Keratinocyte (primary cell): ENCODE results near the gene FZR1. TPM values are rescaled to one million over a fixed set of nuclear protein-coding genes. Genes with fewer than 3 reads are reported as not detected.

ENCODE experiments used
- DNase-seq: peaks from one replicate; pipeline ENCODE4 v3.0.0-alpha.2; 2011; ENCODE audit warnings: low read depth, missing footprints, low spot score
- FAIRE-seq: peaks from 2 replicates; lab custom pipeline; 2011; peaks lifted over from hg19 to GRCh38; lab: Jason Lieb, UNC
- H2AFZ ChIP-seq: 2 replicates; pipeline ENCODE4 v1.6.0; 2012; ENCODE audit warnings: low read length, control low read depth, inconsistent platforms; ENCODE audit not compliant: control insufficient read depth
- H3K27ac ChIP-seq: 2 replicates; pipeline ENCODE4 v1.5.1; 2011; ENCODE audit warnings: low read length; ENCODE audit not compliant: control insufficient read depth, insufficient read depth
- H3K27me3 ChIP-seq: 3 replicates; pipeline ENCODE4 v1.6.0; 2011; ENCODE audit warnings: low read length; ENCODE audit not compliant: control insufficient read depth, insufficient read depth; ENCODE audit errors: extremely low read depth
- H3K36me3 ChIP-seq, 2 experiments: 2 replicates in 1 of 2; 3 replicates in 1 of 2; pipeline ENCODE4 v1.5.1; 2011; ENCODE audit warnings: low read length in 2 of 2, mild to moderate bottlenecking in 1 of 2; ENCODE audit not compliant: control insufficient read depth in 2 of 2, insufficient read depth in 2 of 2; ENCODE audit errors: extremely low read depth in 1 of 2
- H3K4me1 ChIP-seq: 3 replicates; pipeline ENCODE4 v1.5.1; 2011; ENCODE audit warnings: low read length; ENCODE audit not compliant: control insufficient read depth, insufficient read depth; ENCODE audit errors: extremely low read depth
- H3K4me2 ChIP-seq: 3 replicates; pipeline ENCODE4 v1.6.0; 2011; ENCODE audit warnings: low read depth, low read length; ENCODE audit not compliant: control insufficient read depth, insufficient read depth; ENCODE audit errors: extremely low read depth
- H3K4me3 ChIP-seq, 3 experiments: fragments of 200-600 bp in 1 of 3; sonication (generic) in 1 of 3; 2 replicates in 2 of 3; 3 replicates in 1 of 3; pipeline ENCODE4 v1.5.1; 2011 to 2016; ENCODE audit warnings: low read length in 3 of 3, mild to moderate bottlenecking in 3 of 3, control low read depth in 2 of 3, inconsistent platforms in 1 of 3, low read depth in 1 of 3, mixed read lengths in 1 of 3, mixed run types in 1 of 3, moderate library complexity in 1 of 3; ENCODE audit not compliant: control insufficient read depth in 2 of 3, insufficient read depth in 2 of 3; ENCODE audit errors: extremely low read depth in 1 of 3
- H3K79me2 ChIP-seq: 2 replicates; pipeline ENCODE4 v1.6.0; 2012; ENCODE audit warnings: low read length; ENCODE audit not compliant: control insufficient read depth, insufficient read depth
- H3K9ac ChIP-seq: 3 replicates; pipeline ENCODE4 v1.6.0; 2011; ENCODE audit warnings: low read length; ENCODE audit not compliant: control insufficient read depth, insufficient read depth; ENCODE audit errors: extremely low read depth
- H3K9me1 ChIP-seq: 3 replicates; pipeline ENCODE4 v1.6.0; 2011; ENCODE audit warnings: low read length; ENCODE audit not compliant: control insufficient read depth, insufficient read depth; ENCODE audit errors: extremely low read depth
- H3K9me3 ChIP-seq: 2 replicates; pipeline ENCODE4 v1.5.1; 2012; ENCODE audit warnings: low read depth, low read length; ENCODE audit not compliant: control insufficient read depth
- H4K20me1 ChIP-seq: 3 replicates; pipeline ENCODE4 v1.6.0; 2011; ENCODE audit warnings: low read length; ENCODE audit not compliant: control insufficient read depth, insufficient read depth; ENCODE audit errors: extremely low read depth
- EZH2 ChIP-seq: IDR thresholded peaks from one replicate; pipeline ENCODE4 v1.6.1; 2012; ENCODE audit warnings: inconsistent platforms, mild to moderate bottlenecking, low read length, moderate library complexity
- dilution Hi-C: fragments of 300-500 bp; cut with MboI; formaldehyde crosslinking; loops from one replicate; pipeline ENCODE4 v1.7.0; 2020; ENCODE audit warnings: low sequenced_read_pairs; ENCODE audit not compliant: extremely low pct_ligation_motif_present
- polyA plus RNA-seq, 5 experiments: library from polyadenylated mRNA; depleted of rRNA in 3 of 5; stranded (reverse) in 3 of 5; stranded (forward) in 1 of 5; unstranded in 1 of 5; fragments of >200 nt; gene quantifications; 1 replicate in 1 of 5; 2 replicates in 3 of 5; 3 replicates in 1 of 5; pipeline versions ENCODE4 v1.2.1 to v1.2.3, GENCODE V29; 2011 to 2012; ENCODE audit warnings: missing spikeins in 2 of 5, low read depth in 1 of 5, low replicate concordance in 1 of 5
- TF ChIP-seq, protein P1 (sequence below), 3 experiments: IDR thresholded peaks in 1 of 3; conservative IDR thresholded peaks in 1 of 3; optimal IDR thresholded peaks in 1 of 3; 2 replicates in 2 of 3; 3 replicates in 1 of 3; pipeline versions ENCODE3 to v1.5.1; 2011; ENCODE audit warnings: low read length in 3 of 3, mild to moderate bottlenecking in 3 of 3, moderate library complexity in 2 of 3, control low read depth in 1 of 3, inconsistent platforms in 1 of 3; ENCODE audit not compliant: insufficient read depth in 2 of 3; ENCODE audit errors: extremely low read depth in 1 of 3

FZR1 gene
- polyA plus RNA-seq, 1 donor (not counting 4 experiments of a cell fraction or from before 2014, with no cell fraction given), result 23.3 TPM

DNA sequence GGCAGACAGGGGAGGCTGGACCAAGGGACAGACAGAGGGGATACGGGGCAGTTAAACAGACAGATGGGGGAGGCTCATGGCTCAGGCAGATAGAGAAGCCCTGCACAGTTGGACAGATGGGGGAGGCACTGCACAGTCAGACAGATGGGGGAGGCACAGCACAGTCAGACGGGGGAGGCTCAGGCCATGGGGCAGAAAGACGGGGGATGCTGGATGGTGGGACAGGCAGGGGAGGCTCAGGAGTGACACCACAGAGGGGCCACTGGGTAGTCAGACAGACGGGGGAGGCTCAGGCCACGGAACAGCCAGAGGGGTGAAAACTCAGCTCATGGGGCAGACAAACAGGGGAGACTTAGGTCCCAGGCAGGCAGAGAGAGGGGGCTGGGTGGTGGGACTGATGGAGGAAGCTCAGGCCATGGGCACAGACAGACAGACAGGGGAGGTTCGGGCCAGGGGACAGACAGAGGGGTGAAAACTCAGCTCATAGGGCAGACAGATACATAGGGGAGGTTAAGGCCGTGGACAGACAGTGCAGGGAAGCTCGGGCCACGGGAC, 50.4 kb downstream of the FZR1 start:
- Histone ChIP-seq H2AFZ (peak overlapping the region; percentile 26), H3K9me3 (no peaks in the 10 kb centered on the region), H3K4me3 (peak overlapping the region; percentile 86 to 96 (median 91)), H3K4me2 (peak overlapping the region; percentile 96), H3K36me3 (peaks cover 0 to 4% of the 10 kb centered on the region in 2 experiments), H3K9me1 (no peaks in the 10 kb centered on the region), H3K27me3 (no peaks in the 10 kb centered on the region), H3K9ac (peak overlapping the region; percentile 85), H3K79me2 (peaks cover 32% of the 10 kb centered on the region), H4K20me1 (peaks cover 10% of the 10 kb centered on the region), H3K27ac (peak overlapping the region; percentile 56), H3K4me1 (peaks cover 18% of the 10 kb centered on the region)
- FAIRE-seq (no peak), DNase-seq (no peak)
- dilution Hi-C loops, result no loop called here
- TF ChIP-seq, protein P1, sequence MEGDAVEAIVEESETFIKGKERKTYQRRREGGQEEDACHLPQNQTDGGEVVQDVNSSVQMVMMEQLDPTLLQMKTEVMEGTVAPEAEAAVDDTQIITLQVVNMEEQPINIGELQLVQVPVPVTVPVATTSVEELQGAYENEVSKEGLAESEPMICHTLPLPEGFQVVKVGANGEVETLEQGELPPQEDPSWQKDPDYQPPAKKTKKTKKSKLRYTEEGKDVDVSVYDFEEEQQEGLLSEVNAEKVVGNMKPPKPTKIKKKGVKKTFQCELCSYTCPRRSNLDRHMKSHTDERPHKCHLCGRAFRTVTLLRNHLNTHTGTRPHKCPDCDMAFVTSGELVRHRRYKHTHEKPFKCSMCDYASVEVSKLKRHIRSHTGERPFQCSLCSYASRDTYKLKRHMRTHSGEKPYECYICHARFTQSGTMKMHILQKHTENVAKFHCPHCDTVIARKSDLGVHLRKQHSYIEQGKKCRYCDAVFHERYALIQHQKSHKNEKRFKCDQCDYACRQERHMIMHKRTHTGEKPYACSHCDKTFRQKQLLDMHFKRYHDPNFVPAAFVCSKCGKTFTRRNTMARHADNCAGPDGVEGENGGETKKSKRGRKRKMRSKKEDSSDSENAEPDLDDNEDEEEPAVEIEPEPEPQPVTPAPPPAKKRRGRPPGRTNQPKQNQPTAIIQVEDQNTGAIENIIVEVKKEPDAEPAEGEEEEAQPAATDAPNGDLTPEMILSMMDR (optimal IDR thresholded peaks at IDR 0.05 in 1 of 3, IDR thresholded peaks at IDR 0.05 in 1 of 3, conservative IDR thresholded peaks at IDR 0.05 in 1 of 3; ENCODE audit: extremely low read depth in 1 of 3, insufficient read depth in 2 of 3, low read length in 3 of 3), result no peak
- TF ChIP-seq EZH2, result no peak

DNA sequence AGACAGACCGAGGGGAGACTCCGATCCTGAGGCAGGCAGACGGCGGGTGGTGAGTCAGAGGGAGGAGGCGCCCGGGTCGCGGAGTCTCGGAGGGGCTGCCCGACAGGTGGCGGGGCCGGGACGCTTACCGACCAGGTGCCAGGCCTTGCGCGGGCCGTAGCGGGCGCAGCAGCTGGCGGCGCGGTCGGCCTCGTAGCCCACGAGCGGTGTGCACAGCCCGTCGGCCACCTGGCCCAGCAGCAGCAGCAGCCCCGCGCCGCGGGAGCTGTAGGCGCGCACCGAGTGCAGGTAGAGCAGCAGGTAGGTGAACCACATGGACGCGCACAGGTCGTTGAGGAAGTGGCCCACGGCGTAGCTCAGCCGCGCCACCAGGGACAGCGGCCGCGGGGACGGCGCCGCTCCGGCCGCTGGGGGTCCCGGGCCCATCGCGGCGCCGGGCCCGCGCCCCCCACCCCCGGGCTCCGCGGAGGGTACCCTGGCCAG, 50.9 kb downstream of the FZR1 start:
- peak overlapping the region; percentile 56 for H3K27ac ChIP-seq
- peaks cover 18% of the 10 kb centered on the region for H3K4me1 ChIP-seq
- FAIRE-seq, result no peak

More for the DNA sequence above, 50.9 kb downstream of the FZR1 start:
- DNase-seq, result no peak
- Histone ChIP-seq H3K36me3 (peaks cover 0 to 4% of the 10 kb centered on the region in 2 experiments), H3K79me2 (peaks cover 32% of the 10 kb centered on the region), H3K4me2 (peak overlapping the region; percentile 96), H4K20me1 (peaks cover 10% of the 10 kb centered on the region), H3K9me1 (no peaks in the 10 kb centered on the region), H3K27me3 (no peaks in the 10 kb centered on the region), H3K4me3 (peak overlapping the region; percentile 86 to 96 (median 91)), H2AFZ (peak overlapping the region; percentile 26), H3K9me3 (no peaks in the 10 kb centered on the region), H3K9ac (peak overlapping the region; percentile 85)
- dilution Hi-C loops, result no loop called here
- TF ChIP-seq, protein P1 (optimal IDR thresholded peaks at IDR 0.05 in 1 of 3, IDR thresholded peaks at IDR 0.05 in 1 of 3, conservative IDR thresholded peaks at IDR 0.05 in 1 of 3; ENCODE audit: extremely low read depth in 1 of 3, insufficient read depth in 2 of 3, low read length in 3 of 3), result peak in 1 of 3 experiments; percentile 4
- no peak for TF ChIP-seq EZH2
